ENCODE measurements around the gene FSHR.

DNA sequence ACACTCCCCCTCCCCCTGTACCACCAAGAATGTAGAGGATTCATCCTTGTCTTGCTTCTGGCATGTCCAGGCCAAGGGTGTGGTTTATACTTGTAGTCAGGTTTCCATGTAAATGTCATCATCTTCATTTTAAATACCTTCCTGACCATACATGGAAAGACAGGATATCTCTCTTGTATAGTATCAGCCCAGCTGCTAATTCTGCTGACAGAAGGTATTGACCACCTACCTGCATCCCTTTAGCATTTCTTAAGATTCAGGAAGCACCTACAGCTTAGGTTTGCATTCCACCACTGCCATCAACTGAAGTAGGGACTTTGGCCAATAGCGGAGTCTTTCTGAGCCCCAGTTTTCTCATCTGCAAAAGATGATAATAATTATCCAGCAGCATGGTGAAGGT lies 22.9 kb upstream of the FSHR start:
- TF ChIP-seq CTCF (IDR thresholded peaks at IDR 0.05; ENCODE audit: low read depth, low read length, missing input control) (no peak), JUND (IDR thresholded peaks at IDR 0.05) (no peak), YY1 (IDR thresholded peaks at IDR 0.05) (no peak), TAF1 (conservative IDR thresholded peaks at IDR 0.05) (no peak), EGR1 (IDR thresholded peaks at IDR 0.05; ENCODE audit: low read depth in 2 of 2) (no peak), SP1 (IDR thresholded peaks at IDR 0.05) (no peak), ATF3 (IDR thresholded peaks at IDR 0.05) (no peak), REST (IDR thresholded peaks at IDR 0.05) (no peak), ZBTB33 (IDR thresholded peaks at IDR 0.05) (no peak), GABPA (IDR thresholded peaks at IDR 0.05 in 1 of 2, conservative IDR thresholded peaks at IDR 0.05 in 1 of 2) (no peak), HNF4A (conservative IDR thresholded peaks at IDR 0.05) (no peak)
- TF ChIP-seq, protein P1, sequence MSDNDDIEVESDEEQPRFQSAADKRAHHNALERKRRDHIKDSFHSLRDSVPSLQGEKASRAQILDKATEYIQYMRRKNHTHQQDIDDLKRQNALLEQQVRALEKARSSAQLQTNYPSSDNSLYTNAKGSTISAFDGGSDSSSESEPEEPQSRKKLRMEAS (IDR thresholded peaks at IDR 0.05): no peak
